HL-60 (cell line): Measurements from ENCODE around the gene DENND6A.
"Not testable (repeated sequence)": the region's sequence is repeated elsewhere in the genome, so short reads cannot be mapped to it uniquely, and the experiment has no call there.

Experiments
- DNase-seq, 2 experiments: peaks; one replicate each; pipeline ENCODE4 v3.0.0-alpha.2; 2010 to 2020; ENCODE audit warnings: low read depth in 1 of 2, low spot score in 1 of 2
- H3K27ac ChIP-seq: fragments of 250-450 bp; sonication (Bioruptor Pico); replicated peaks from 2 replicates; pipeline ENCODE4 v1.5.1; 2020; ENCODE audit warnings: mild to moderate bottlenecking, moderate library complexity
- H3K27me3 ChIP-seq: fragments of 250-450 bp; sonication (Bioruptor Pico); 2 replicates; pipeline ENCODE4 v1.5.1; 2021; ENCODE audit warnings: mild to moderate bottlenecking, moderate library complexity; ENCODE audit not compliant: insufficient read depth, poor library complexity, severe bottlenecking
- H3K4me3 ChIP-seq: replicated peaks from 2 replicates; pipeline ENCODE4 v1.5.1; 2011; ENCODE audit warnings: mild to moderate bottlenecking, control low read depth, low read length; ENCODE audit not compliant: insufficient read depth
- CTCF ChIP-seq: IDR thresholded peaks from one replicate; pipeline ENCODE4 v1.5.1; 2011; ENCODE audit warnings: low read length, control low read depth, inconsistent platforms; ENCODE audit not compliant: insufficient read depth
- GABPA ChIP-seq: IDR thresholded peaks from 2 replicates; pipeline ENCODE4 v1.6.1; 2012; ENCODE audit warnings: low read depth
- POLR2AphosphoS5 ChIP-seq: IDR thresholded peaks from 2 replicates; pipeline ENCODE4 v1.6.1; 2012; ENCODE audit warnings: low read depth
- REST ChIP-seq: IDR thresholded peaks from 2 replicates; pipeline ENCODE4 v1.6.1; 2012; ENCODE audit warnings: low read depth; ENCODE audit not compliant: insufficient replicate concordance
- SPI1 ChIP-seq: IDR thresholded peaks from 2 replicates; pipeline ENCODE4 v1.6.1; 2012; ENCODE audit warnings: low read depth, mild to moderate bottlenecking, borderline replicate concordance

Gene DENND6A

GRCh38 chr3:57637391-57637790 is 55.5 kb downstream of the DENND6A start:
- TF ChIP-seq CTCF: no peak
- no peak for TF ChIP-seq SPI1
- TF ChIP-seq GABPA: no peak
- no peak for TF ChIP-seq REST
- no peak for TF ChIP-seq POLR2AphosphoS5
- no peak overlapping the region for H3K27ac ChIP-seq
- no peaks in the 10 kb centered on the region for H3K27me3 ChIP-seq
- DNase-seq: no peak
- no peak overlapping the region for H3K4me3 ChIP-seq

GRCh38 chr3:57634259-57634658 is 58.6 kb downstream of the DENND6A start:
- H3K27me3 ChIP-seq, DNase-seq, H3K27ac ChIP-seq, H3K4me3 ChIP-seq: not testable (repeated sequence)

- H3K27me3 ChIP-seq: no peaks in the 10 kb centered on the region
- no peak overlapping the region for H3K4me3 ChIP-seq
- TF ChIP-seq CTCF (no peak), SPI1 (no peak), POLR2AphosphoS5 (no peak), REST (no peak), GABPA (no peak)
- H3K27ac ChIP-seq: no peak overlapping the region
- DNase-seq: no peak
Observed at GRCh38 chr3:57627976-57628375, 64.9 kb downstream of the DENND6A start.

- no peak overlapping the region for H3K4me3 ChIP-seq
- no peak for TF ChIP-seq GABPA
- no peak for TF ChIP-seq CTCF
- no peak for TF ChIP-seq POLR2AphosphoS5
- H3K27ac ChIP-seq: no peak overlapping the region
- no peaks in the 10 kb centered on the region for H3K27me3 ChIP-seq
- no peak for DNase-seq
Observed at GRCh38 chr3:57624801-57625200, 68.1 kb downstream of the DENND6A start.
